ENCODE measurements around the gene UNG.

UNG gene

DNA sequence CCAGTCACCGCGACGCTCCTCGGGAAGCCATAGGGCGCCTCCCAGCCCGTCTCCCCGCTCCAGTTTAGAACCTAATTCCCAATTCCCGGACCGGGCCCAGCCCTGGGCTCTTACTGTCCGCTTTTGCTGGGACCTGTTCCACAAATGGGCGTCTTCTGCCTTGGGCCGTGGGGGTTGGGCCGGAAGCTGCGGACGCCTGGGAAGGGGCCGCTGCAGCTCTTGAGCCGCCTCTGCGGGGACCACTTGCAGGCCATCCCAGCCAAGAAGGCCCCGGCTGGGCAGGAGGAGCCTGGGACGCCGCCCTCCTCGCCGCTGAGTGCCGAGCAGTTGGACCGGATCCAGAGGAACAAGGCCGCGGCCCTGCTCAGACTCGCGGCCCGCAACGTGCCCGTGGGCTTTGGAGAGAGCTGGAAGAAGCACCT lies 797 bp downstream of the UNG start:
- peak in 2 of 3 experiments; percentile 24 to 27 for DNase-seq
- H3K4me1 Mint-ChIP-seq (ENCODE audit: low read depth in 2 of 2) = peaks cover 31 to 34% of the 10 kb centered on the region in 2 donors
- H3K9me3 Mint-ChIP-seq = no peaks in the 10 kb centered on the region
- peaks cover 28% of the 10 kb centered on the region for H3K36me3 Mint-ChIP-seq (ENCODE audit: insufficient read depth)
- ATAC-seq (replicated peaks) = peak; percentile 21
- peak overlapping the region; percentile 83 to 86 for H3K4me3 Mint-ChIP-seq
- no peaks in the 10 kb centered on the region for H3K27me3 Mint-ChIP-seq
- H3K27ac Mint-ChIP-seq = peak overlapping the region; percentile 79 to 86

DNA sequence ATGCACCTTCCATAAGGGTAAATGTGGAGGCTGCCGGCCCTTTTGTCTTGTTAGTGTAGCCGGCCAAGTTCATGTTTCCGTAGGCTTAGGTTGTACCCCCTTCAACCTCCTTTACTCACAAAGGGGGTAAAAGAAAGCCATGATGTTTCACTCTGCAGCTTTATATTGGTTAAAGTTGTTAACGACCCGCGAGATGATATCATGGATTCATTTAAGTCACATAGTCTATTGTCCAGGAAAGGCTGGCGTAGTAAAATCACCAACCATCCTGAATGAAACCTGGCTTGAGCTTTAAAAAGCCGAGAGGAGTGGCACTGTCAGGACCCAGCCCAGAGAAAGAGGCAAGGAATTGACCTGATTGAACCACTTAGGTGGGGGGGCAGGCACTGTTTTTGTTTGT lies 1.3 kb downstream of the UNG start:
- H3K36me3 Mint-ChIP-seq (ENCODE audit: insufficient read depth) = peaks cover 28% of the 10 kb centered on the region
- DNase-seq (no peak), ATAC-seq (replicated peaks) (no peak)
- no peaks in the 10 kb centered on the region for H3K9me3 Mint-ChIP-seq
- H3K27ac Mint-ChIP-seq = peak overlapping the region; percentile 79 to 86
- H3K4me1 Mint-ChIP-seq (ENCODE audit: low read depth in 2 of 2) = peaks cover 27 to 29% of the 10 kb centered on the region in 2 donors
- H3K4me3 Mint-ChIP-seq = peak overlapping the region; percentile 83 to 86
- H3K27me3 Mint-ChIP-seq = no peaks in the 10 kb centered on the region

DNA sequence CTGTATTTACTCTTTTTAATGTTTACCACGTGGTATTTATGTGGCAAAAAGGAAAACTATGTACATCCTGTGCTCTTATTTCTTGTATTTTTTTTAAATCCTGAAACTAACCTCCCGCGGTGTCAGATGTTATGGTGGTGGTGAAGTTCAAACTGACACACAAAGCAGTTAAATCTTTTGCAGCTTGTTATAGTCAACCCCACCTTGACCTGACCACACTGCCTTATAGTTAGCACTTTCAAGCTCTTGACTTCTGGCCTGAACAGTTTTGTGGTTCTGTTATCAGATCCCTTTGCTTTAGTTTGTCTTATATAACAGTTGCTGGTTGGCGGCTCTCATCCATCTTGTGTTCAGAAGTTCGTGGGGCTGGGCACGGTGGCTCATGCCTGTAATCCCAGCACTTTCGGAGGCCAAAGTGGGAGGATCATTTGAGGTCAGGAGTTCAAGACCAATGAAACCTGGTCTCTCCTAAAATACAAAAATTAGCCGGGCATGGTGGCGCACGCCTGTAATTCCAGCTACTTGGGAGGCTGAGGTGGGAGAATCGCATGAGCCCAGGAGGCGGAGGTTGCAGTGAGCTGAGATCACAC lies 2.1 kb downstream of the UNG start:
- ATAC-seq (replicated peaks) (peak; percentile 27), DNase-seq (no peak)
- peak overlapping the region; percentile 54 to 86 for H3K27ac Mint-ChIP-seq
- H3K36me3 Mint-ChIP-seq (ENCODE audit: insufficient read depth) = peaks cover 36% of the 10 kb centered on the region
- no peaks in the 10 kb centered on the region for H3K27me3 Mint-ChIP-seq
- H3K4me3 Mint-ChIP-seq = peak overlapping the region; percentile 83 to 86
- no peaks in the 10 kb centered on the region for H3K9me3 Mint-ChIP-seq
- peaks cover 22 to 26% of the 10 kb centered on the region in 2 donors for H3K4me1 Mint-ChIP-seq (ENCODE audit: low read depth in 2 of 2)

DNA sequence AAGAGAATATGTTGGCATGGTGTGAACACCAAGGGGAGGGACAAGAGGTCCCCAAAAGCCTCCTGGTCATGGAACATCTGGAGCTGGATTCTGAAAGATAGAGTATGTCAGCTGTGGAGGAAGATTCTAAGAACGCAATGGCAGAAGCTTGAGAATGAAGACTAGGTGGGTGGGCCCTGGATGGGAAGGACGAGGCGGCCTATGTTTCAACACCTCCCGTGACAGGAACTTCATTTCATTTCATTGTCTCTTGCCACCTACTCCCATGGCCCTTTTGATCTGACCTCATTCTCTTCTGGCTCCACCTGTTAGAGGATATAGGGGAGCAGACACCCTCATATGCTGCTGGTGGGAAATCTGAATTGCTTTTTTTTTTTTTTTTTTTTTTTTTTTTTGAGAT lies 3.3 kb downstream of the UNG start:
- Mint-ChIP-seq H3K36me3 (ENCODE audit: insufficient read depth) (peaks cover 39% of the 10 kb centered on the region), H3K27me3 (no peaks in the 10 kb centered on the region), H3K27ac (peak overlapping the region in 1 of 2 donors; percentile 54), H3K4me3 (peak overlapping the region in 1 of 2 donors; percentile 86), H3K9me3 (no peaks in the 10 kb centered on the region), H3K4me1 (ENCODE audit: low read depth in 2 of 2) (peaks cover 22 to 28% of the 10 kb centered on the region in 2 donors)
- ATAC-seq (replicated peaks) (no peak), DNase-seq (no peak)

DNA sequence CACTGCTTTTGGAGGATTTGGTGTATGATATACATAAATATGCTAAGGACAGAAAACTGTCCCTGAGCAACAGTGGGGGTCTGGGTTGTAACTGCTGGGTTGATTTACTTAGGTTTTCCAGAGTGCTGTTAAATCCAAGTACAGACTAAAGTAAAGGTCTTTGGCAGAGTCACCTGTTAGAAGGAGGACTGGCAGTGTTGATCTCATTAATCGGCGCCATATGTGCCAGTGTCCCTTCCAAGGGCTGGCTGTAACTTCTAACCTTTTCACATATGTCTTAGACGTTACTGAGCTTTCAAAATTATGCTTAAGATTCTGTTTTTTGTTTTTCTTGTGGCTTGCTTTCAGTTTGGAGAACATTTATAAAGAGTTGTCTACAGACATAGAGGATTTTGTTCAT lies 5.1 kb downstream of the UNG start:
- H3K27me3 Mint-ChIP-seq = no peaks in the 10 kb centered on the region
- ATAC-seq (replicated peaks) (no peak), DNase-seq (no peak)
- H3K36me3 Mint-ChIP-seq (ENCODE audit: insufficient read depth) = peaks cover 50% of the 10 kb centered on the region
- H3K9me3 Mint-ChIP-seq = no peaks in the 10 kb centered on the region
- H3K27ac Mint-ChIP-seq = no peak overlapping the region
- peaks cover 22 to 30% of the 10 kb centered on the region in 2 donors for H3K4me1 Mint-ChIP-seq (ENCODE audit: low read depth in 2 of 2)
- no peak overlapping the region for H3K4me3 Mint-ChIP-seq

DNA sequence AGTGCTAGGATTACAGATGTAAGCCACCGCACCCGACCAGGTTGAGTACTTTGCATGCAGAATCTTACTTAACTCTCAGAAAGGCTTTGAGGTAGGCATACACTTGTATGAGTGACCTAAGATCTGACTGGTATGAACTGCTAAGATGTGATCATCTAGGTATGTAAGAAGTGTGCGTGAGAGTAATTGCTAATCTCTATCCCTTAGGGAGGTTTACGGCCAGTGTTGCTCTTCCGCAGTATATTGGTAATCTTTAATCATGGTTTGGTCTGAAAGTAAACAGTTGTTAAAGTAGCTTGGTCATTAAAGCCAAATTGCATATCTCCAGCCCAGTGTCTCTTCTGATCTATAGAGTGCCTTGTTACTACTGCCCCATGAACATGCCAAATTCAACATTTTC lies 7.8 kb downstream of the UNG start:
- no peak for ATAC-seq (replicated peaks)
- H3K27ac Mint-ChIP-seq = peak overlapping the region in 1 of 2 donors; percentile 20

DNA sequence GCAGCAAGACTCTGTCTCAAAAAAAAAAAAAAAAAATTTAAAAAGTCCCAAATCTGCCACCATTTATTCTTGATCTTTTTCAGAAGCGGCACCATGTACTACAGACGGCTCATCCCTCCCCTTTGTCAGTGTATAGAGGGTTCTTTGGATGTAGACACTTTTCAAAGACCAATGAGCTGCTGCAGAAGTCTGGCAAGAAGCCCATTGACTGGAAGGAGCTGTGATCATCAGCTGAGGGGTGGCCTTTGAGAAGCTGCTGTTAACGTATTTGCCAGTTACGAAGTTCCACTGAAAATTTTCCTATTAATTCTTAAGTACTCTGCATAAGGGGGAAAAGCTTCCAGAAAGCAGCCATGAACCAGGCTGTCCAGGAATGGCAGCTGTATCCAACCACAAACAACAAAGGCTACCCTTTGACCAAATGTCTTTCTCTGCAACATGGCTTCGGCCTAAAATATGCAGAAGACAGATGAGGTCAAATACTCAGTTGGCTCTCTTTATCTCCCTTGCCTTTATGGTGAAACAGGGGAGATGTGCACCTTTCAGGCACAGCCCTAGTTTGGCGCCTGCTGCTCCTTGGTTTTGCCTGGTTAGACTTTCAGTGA lies 12.5 kb downstream of the UNG start:
- Mint-ChIP-seq H3K4me3 (no peak overlapping the region), H3K9me3 (no peaks in the 10 kb centered on the region), H3K36me3 (ENCODE audit: insufficient read depth) (peaks cover 34% of the 10 kb centered on the region), H3K27me3 (no peaks in the 10 kb centered on the region), H3K4me1 (ENCODE audit: low read depth in 2 of 2) (peaks cover 0 to 8% of the 10 kb centered on the region in 2 donors), H3K27ac (no peak overlapping the region)
- DNase-seq = no peak
- no peak for ATAC-seq (replicated peaks)

More for the DNA sequence above, 7.8 kb downstream of the UNG start:
- Mint-ChIP-seq H3K27me3 (no peaks in the 10 kb centered on the region), H3K36me3 (ENCODE audit: insufficient read depth) (peaks cover 56% of the 10 kb centered on the region), H3K4me1 (ENCODE audit: low read depth in 2 of 2) (peaks cover 7 to 9% of the 10 kb centered on the region in 2 donors), H3K9me3 (no peaks in the 10 kb centered on the region), H3K4me3 (no peak overlapping the region)
- no peak for DNase-seq

DNA sequence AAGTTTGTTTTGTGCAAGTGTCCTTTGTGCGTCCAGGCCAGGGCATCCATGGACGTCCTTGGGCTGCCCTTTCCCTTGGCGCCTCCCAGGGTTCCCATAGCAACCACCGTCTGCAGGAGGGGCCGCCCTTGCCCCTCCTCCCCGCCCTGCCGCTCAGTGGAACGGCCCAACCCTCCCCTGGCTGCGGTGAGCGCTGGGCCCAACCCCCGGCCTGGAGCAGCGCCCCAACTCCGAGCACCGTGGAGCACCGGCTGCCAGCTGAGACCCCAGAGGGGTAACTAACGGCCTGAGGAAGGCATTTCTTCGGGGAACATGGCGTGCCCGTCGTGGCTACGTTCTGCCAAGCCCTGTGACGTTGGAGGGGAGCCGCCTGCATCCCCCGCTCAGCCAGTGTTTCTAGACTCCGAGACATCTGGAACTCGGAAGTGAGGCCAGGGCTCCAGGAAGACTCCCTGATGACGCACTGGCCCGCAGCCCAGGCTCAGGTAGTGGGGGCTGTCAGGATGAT lies 13.6 kb downstream of the UNG start:
- H3K27me3 Mint-ChIP-seq = no peaks in the 10 kb centered on the region
- H3K27ac Mint-ChIP-seq = peak overlapping the region in 1 of 2 donors; percentile 65
- DNase-seq (peak in 1 of 3 experiments; percentile 16), ATAC-seq (replicated peaks) (peak; percentile 79)
- peaks cover 34% of the 10 kb centered on the region for H3K36me3 Mint-ChIP-seq (ENCODE audit: insufficient read depth)
- H3K4me3 Mint-ChIP-seq = peak overlapping the region; percentile 70 to 78
- H3K9me3 Mint-ChIP-seq = no peaks in the 10 kb centered on the region
- peaks cover 3 to 4% of the 10 kb centered on the region in 2 donors for H3K4me1 Mint-ChIP-seq (ENCODE audit: low read depth in 2 of 2)

DNA sequence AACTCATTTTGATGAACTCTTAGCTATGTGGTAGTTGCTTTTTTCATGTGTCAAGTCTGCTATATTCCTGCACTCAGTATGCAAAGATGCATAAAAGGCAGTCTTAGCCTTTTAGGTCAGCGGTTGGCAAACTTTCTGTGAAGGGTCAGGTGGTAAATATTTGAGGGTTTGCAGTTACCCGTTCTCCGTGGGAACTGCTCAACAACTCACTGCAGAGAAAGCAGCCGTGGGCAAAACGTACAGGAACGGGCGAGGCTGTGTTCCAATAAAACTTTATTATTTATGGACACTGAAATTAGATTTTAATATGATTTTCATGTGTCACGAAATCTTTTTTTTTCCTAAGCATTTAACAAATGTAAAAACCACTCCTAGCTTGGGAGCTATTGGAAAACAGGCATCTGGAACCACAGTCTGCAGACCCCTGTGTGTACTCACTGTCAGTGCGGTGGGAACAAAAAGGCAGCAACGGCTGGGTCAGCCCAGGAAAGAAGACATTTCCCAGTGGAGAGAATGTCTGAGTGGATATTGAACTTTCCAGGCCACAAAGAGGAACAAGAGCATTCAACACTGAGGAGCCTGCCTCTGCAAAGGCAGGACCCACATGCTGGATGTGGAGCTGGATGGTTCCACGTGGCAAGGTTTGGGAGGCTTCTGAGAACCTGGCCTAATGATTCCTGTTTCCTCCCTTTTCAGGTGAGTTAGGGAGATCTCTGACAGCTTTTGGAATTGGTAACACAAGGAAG lies 15.5 kb downstream of the UNG start:
- ATAC-seq (replicated peaks) = no peak
- Mint-ChIP-seq H3K27me3 (no peaks in the 10 kb centered on the region), H3K36me3 (ENCODE audit: insufficient read depth) (peaks cover 19% of the 10 kb centered on the region), H3K27ac (no peak overlapping the region), H3K4me1 (ENCODE audit: low read depth in 2 of 2) (peaks cover 3 to 4% of the 10 kb centered on the region in 2 donors), H3K4me3 (no peak overlapping the region), H3K9me3 (no peaks in the 10 kb centered on the region)
- no peak for DNase-seq

DNA sequence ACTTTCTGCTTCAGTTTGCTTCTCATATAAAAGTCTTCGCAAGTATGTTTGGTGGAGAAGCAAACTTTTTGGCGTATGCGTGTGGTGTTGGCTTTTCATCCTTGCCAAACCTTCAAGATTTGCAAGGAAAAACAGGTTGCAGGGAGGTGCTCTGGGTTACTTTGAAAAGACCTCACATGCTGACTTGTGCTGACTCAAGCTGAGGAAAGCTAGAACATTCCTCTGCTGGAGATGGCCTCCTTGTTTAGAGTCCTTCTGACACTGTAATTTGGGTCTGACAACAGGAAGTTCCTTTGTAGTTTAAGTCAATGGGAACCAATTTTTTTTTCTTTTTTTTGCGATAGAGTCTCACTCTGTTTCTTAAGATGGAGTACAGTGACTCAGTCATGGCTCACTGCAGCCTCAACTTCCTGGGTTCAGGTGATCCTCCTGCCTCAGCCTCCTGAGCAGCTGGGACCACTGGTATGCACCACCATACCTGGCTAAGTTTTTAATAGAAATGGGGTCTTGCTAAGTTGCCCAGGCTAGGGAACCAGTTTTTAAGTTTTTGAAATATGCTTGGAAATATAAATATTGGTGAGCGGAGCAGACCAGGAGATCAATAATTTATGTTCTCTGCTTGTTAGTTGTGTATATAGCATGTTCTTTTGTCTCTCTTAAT lies 16.4 kb downstream of the UNG start:
- peak overlapping the region in 1 of 2 donors; percentile 25 for H3K27ac Mint-ChIP-seq
- no peak for DNase-seq
- H3K4me1 Mint-ChIP-seq (ENCODE audit: low read depth in 2 of 2) = peaks cover 3 to 4% of the 10 kb centered on the region in 2 donors
- no peaks in the 10 kb centered on the region for H3K9me3 Mint-ChIP-seq
- no peak overlapping the region for H3K4me3 Mint-ChIP-seq
- H3K27me3 Mint-ChIP-seq = no peaks in the 10 kb centered on the region
- no peak for ATAC-seq (replicated peaks)
- H3K36me3 Mint-ChIP-seq (ENCODE audit: insufficient read depth) = peaks cover 14% of the 10 kb centered on the region

DNA sequence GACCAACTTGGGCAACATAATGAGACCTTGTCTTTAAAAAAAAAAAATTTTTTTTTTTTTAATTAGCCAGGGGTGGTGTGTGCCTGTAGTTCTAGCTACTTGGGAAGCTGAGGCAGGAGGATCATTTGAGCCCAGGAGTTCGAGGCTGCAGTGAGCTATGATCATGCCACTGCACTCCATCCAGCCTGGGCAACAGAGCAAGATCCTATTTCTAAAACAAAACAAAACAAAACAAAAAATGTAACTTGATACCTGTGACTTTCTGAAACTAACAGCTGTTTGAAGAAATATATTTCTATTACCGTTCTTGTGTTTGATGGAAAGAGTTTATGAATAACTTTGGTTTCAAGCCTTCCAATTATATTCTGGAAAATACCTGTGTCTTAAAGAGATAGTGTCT lies 17.2 kb downstream of the UNG start:
- ATAC-seq (replicated peaks) = no peak
- Mint-ChIP-seq H3K36me3 (ENCODE audit: insufficient read depth) (peaks cover 9% of the 10 kb centered on the region), H3K27me3 (no peaks in the 10 kb centered on the region), H3K27ac (peak overlapping the region in 1 of 2 donors; percentile 25), H3K4me3 (no peak overlapping the region), H3K9me3 (no peaks in the 10 kb centered on the region), H3K4me1 (ENCODE audit: low read depth in 2 of 2) (peaks cover 3 to 4% of the 10 kb centered on the region in 2 donors)
- DNase-seq = no peak

DNA sequence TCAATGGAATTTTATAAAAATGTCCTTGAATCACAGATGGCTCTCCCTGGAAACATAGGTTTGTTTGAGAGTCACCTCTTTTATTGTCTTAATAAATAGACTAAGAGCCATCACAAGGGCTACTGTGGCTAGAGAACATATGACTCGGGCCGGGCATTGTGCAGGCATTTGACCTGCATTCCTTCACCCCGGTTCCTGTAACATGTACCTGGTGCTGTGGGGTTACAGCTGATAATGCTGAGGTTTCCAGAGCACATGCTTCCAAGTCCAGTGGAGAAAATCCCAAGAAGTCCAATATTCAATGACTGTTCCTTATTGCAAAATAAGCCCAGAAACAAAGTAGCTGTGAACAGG lies 18.0 kb downstream of the UNG start:
- DNase-seq (no peak), ATAC-seq (replicated peaks) (no peak)
- H3K36me3 Mint-ChIP-seq (ENCODE audit: insufficient read depth) = peaks cover 3% of the 10 kb centered on the region
- H3K27ac Mint-ChIP-seq = no peak overlapping the region
- H3K27me3 Mint-ChIP-seq = no peaks in the 10 kb centered on the region
- H3K4me3 Mint-ChIP-seq = no peak overlapping the region
- H3K9me3 Mint-ChIP-seq = no peaks in the 10 kb centered on the region
- peaks cover 3 to 4% of the 10 kb centered on the region in 2 donors for H3K4me1 Mint-ChIP-seq (ENCODE audit: low read depth in 2 of 2)

Measured in effector memory CD8-positive, alpha-beta T cell (primary cell).